H1 (cell line): ENCODE measurements around the gene LNPK. TPM values are rescaled to one million over a fixed set of nuclear protein-coding genes. Genes with fewer than 3 reads are reported as not detected.
"Not testable (repeated sequence)": the region's sequence is repeated elsewhere in the genome, so short reads cannot be mapped to it uniquely, and the experiment has no call there.

Source experiments
- CTCF ChIA-PET: fragments of 300-600 bp; sonication (Branson Sonifier 250); formaldehyde crosslinking; loops from one replicate; lab custom pipeline; 2021; ENCODE audit not compliant: partially characterized antibody; lab: Charles Lee
- POLR2A ChIA-PET: fragments of 300-600 bp; sonication (Branson Sonifier 250); formaldehyde crosslinking; loops from one replicate; lab custom pipeline; 2021; ENCODE audit warnings: inconsistent platforms; ENCODE audit not compliant: partially characterized antibody; lab: Charles Lee
- DNase-seq, 2 experiments: peaks; one replicate each; pipeline versions ENCODE4 v3.0.0 to v3.0.0-alpha.2; 2010 to 2022; ENCODE audit warnings: low spot score in 2 of 2, low read depth in 1 of 2, mixed read lengths in 1 of 2
- FAIRE-seq: peaks from 2 replicates; lab custom pipeline; 2011; peaks lifted over from hg19 to GRCh38; lab: Jason Lieb, UNC
- H2AFZ ChIP-seq: 2 replicates; pipeline ENCODE4 v1.8.1; 2012; ENCODE audit warnings: low read length, inconsistent platforms
- H2AK5ac ChIP-seq: 2 replicates; pipeline ENCODE4 v1.6.1; 2013; ENCODE audit warnings: low read depth, low read length
- H2BK120ac ChIP-seq: replicated peaks from 2 replicates; pipeline ENCODE3; 2013; ENCODE audit warnings: low read depth, low read length, inconsistent platforms
- H2BK12ac ChIP-seq: 2 replicates; pipeline ENCODE4 v1.6.1; 2013; ENCODE audit warnings: low read depth, low read length
- H2BK15ac ChIP-seq: 2 replicates; pipeline ENCODE4 v1.6.1; 2013; ENCODE audit warnings: low read length
- H2BK20ac ChIP-seq: 2 replicates; pipeline ENCODE4 v1.6.1; 2013; ENCODE audit warnings: low read length
- H2BK5ac ChIP-seq: 2 replicates; pipeline ENCODE4 v1.6.1; 2013; ENCODE audit warnings: low read depth, low read length
- H3K14ac ChIP-seq: 2 replicates; pipeline ENCODE4 v1.6.1; 2013; ENCODE audit warnings: inconsistent platforms; ENCODE audit not compliant: insufficient read length
- H3K18ac ChIP-seq: 2 replicates; pipeline ENCODE4 v1.6.1; 2013; ENCODE audit warnings: low read length; ENCODE audit errors: extremely low read depth
- H3K23ac ChIP-seq: 2 replicates; pipeline ENCODE4 v1.6.1; 2013; ENCODE audit warnings: inconsistent platforms; ENCODE audit not compliant: insufficient read length
- H3K23me2 ChIP-seq: 2 replicates; pipeline ENCODE4 v1.6.1; 2013; ENCODE audit warnings: low read depth, low read length
- H3K27ac ChIP-seq: 2 replicates; pipeline ENCODE4 v1.6.1; 2011; ENCODE audit warnings: low read depth, low read length, inconsistent platforms
- H3K27me3 ChIP-seq, 4 experiments: replicated peaks in 1 of 4; 1 replicate in 1 of 4; 2 replicates in 3 of 4; pipeline versions ENCODE4 v1.6.1 to v1.8.1; 2011 to 2013; ENCODE audit warnings: low read length in 3 of 4, mild to moderate bottlenecking in 3 of 4, inconsistent platforms in 2 of 4, mixed read lengths in 2 of 4, moderate library complexity in 1 of 4; ENCODE audit not compliant: control insufficient read depth in 3 of 4, insufficient read depth in 3 of 4; ENCODE audit errors: extremely low read depth in 1 of 4
- H3K36me3 ChIP-seq, 4 experiments: 2 replicates each; pipeline versions ENCODE4 v1.6.1 to v1.8.1; 2011 to 2013; ENCODE audit warnings: mild to moderate bottlenecking in 4 of 4, low read length in 3 of 4, moderate library complexity in 2 of 4, control low read depth in 1 of 4, inconsistent platforms in 1 of 4; ENCODE audit not compliant: insufficient read depth in 4 of 4, control insufficient read depth in 2 of 4
- H3K4ac ChIP-seq: replicated peaks from 2 replicates; pipeline ENCODE3; 2013; ENCODE audit warnings: low read length, low read depth, mixed read lengths, inconsistent platforms; ENCODE audit not compliant: insufficient read length
- H3K4me1 ChIP-seq, 4 experiments: replicated peaks in 1 of 4; 1 replicate in 1 of 4; 2 replicates in 3 of 4; pipeline versions ENCODE4 v1.6.1 to v1.8.1; 2011 to 2013; ENCODE audit warnings: low read length in 3 of 4, inconsistent platforms in 2 of 4, mixed read lengths in 1 of 4; ENCODE audit not compliant: insufficient read depth in 4 of 4, control insufficient read depth in 3 of 4
- H3K4me2 ChIP-seq, 2 experiments: 2 replicates each; pipeline versions ENCODE4 v1.6.1 to v1.8.1; 2011 to 2013; ENCODE audit warnings: low read depth in 2 of 2, low read length in 2 of 2, control low read depth in 1 of 2, inconsistent platforms in 1 of 2, mild to moderate bottlenecking in 1 of 2; ENCODE audit not compliant: insufficient read depth in 1 of 2
- H3K4me3 ChIP-seq, 4 experiments: fragments of 200-600, 300-600 bp in 1 of 4; sonication (generic), shearing (Covaris generic), sonication (Bioruptor Twin) in 1 of 4; 2 replicates each; pipeline versions ENCODE4 v1.5.1 to v1.8.1; 2011 to 2016; ENCODE audit warnings: low read length in 4 of 4, low read depth in 3 of 4, control low read depth in 2 of 4, inconsistent platforms in 2 of 4, mild to moderate bottlenecking in 2 of 4, mixed read lengths in 1 of 4, moderate library complexity in 1 of 4; ENCODE audit not compliant: insufficient read depth in 2 of 4; ENCODE audit errors: extremely low read depth in 1 of 4
- H3K56ac ChIP-seq: replicated peaks from 2 replicates; pipeline ENCODE3; 2013; ENCODE audit warnings: low read depth, mild to moderate bottlenecking, mixed read lengths, low read length, inconsistent platforms; ENCODE audit not compliant: insufficient read length
- H3K79me1 ChIP-seq: 2 replicates; pipeline ENCODE4 v1.6.1; 2013; ENCODE audit warnings: low read depth, low read length, control low read depth
- H3K79me2 ChIP-seq, 2 experiments: 2 replicates each; pipeline versions ENCODE4 v1.6.1 to v1.8.1; 2012 to 2013; ENCODE audit warnings: low read length in 2 of 2, mild to moderate bottlenecking in 2 of 2, inconsistent platforms in 1 of 2; ENCODE audit not compliant: insufficient read depth in 2 of 2, control insufficient read depth in 1 of 2
- H3K9ac ChIP-seq, 4 experiments: replicated peaks in 1 of 4; 1 replicate in 1 of 4; 2 replicates in 3 of 4; pipeline versions ENCODE4 v1.6.1 to v1.8.1; 2011 to 2013; ENCODE audit warnings: low read depth in 3 of 4, low read length in 3 of 4, control low read depth in 2 of 4, mild to moderate bottlenecking in 2 of 4, moderate library complexity in 2 of 4, inconsistent platforms in 1 of 4; ENCODE audit errors: extremely low read depth in 1 of 4
- H3K9me3 ChIP-seq, 2 experiments: 2 replicates each; pipeline versions ENCODE4 v1.6.1 to v1.8.1; 2012 to 2013; ENCODE audit warnings: mild to moderate bottlenecking in 2 of 2, moderate library complexity in 2 of 2, control low read depth in 1 of 2, inconsistent platforms in 1 of 2, low read depth in 1 of 2, low read length in 1 of 2, mixed read lengths in 1 of 2; ENCODE audit not compliant: insufficient read depth in 2 of 2
- H4K20me1 ChIP-seq, 2 experiments: replicated peaks in 1 of 2; 2 replicates each; pipeline versions ENCODE3 to v1.8.1; 2011 to 2013; ENCODE audit warnings: inconsistent platforms in 2 of 2, low read length in 2 of 2, mild to moderate bottlenecking in 1 of 2; ENCODE audit not compliant: insufficient read depth in 2 of 2, control insufficient read depth in 1 of 2
- H4K5ac ChIP-seq: 2 replicates; pipeline ENCODE4 v1.6.1; 2013; ENCODE audit warnings: low read length, low read depth, mixed read lengths, inconsistent platforms; ENCODE audit not compliant: insufficient read length
- H4K8ac ChIP-seq: 2 replicates; pipeline ENCODE4 v1.8.0; 2013; ENCODE audit warnings: mild to moderate bottlenecking, moderate library complexity, low read length, inconsistent platforms; ENCODE audit not compliant: insufficient read depth; ENCODE audit errors: extremely low read depth
- H4K91ac ChIP-seq: replicated peaks from 2 replicates; pipeline ENCODE3; 2013; ENCODE audit warnings: low read length, mixed read lengths, inconsistent platforms; ENCODE audit not compliant: insufficient read length
- WGBS, 2 experiments: shearing (Covaris generic) in 1 of 2; methylation state at CpG; one replicate each; pipeline versions ENCODE4 v1.1.6 to v1.1.7; 2013 to 2015; ENCODE audit warnings: low lambda C conversion rate in 2 of 2, mixed read lengths in 2 of 2, inconsistent platforms in 1 of 2, low coverage in 1 of 2, missing lambda C conversion rate in 1 of 2; ENCODE audit not compliant: insufficient replicate concordance in 2 of 2, insufficient coverage in 1 of 2, insufficient read length in 1 of 2; ENCODE audit errors: extremely low coverage in 1 of 2, missing lambda C conversion rate in 1 of 2; 5-methylcytosine and 5-hydroxymethylcytosine counted together
- polyA plus RNA-seq, 7 experiments: library from polyadenylated mRNA; depleted of rRNA in 3 of 7; stranded (reverse) in 5 of 7; unstranded in 2 of 7; fragments of >200 nt in 5 of 7; fragments of 200-250 nt in 2 of 7; gene quantifications; 1 replicate in 5 of 7; 2 replicates in 1 of 7; 4 replicates in 1 of 7; pipeline versions ENCODE4 v1.2.1 to v1.2.3, GENCODE V29; 2011 to 2013; ENCODE audit warnings: missing spikeins in 2 of 7, mixed read lengths in 2 of 7
- total RNA-seq: library from RNA; stranded (reverse); fragmentation: NEBNext Ultra II Directional; extraction: Animal tissue kit (Norgen Biotek cat#: 25700); gene quantifications from 2 replicates; pipeline ENCODE4 v1.2.1, GENCODE V29; 2021

LNPK gene
- total and polyA plus RNA-seq, 2 of the 8 experiments (the other 6 are each of a cell fraction or from before 2014, with no cell fraction given) = 3.1 to 10.3 TPM

GRCh38 chr2:175987126-175987525 lies 14.9 kb downstream of the LNPK start:
- H2BK12ac ChIP-seq, H3K27ac ChIP-seq, H3K9me3 ChIP-seq, H3K56ac ChIP-seq, H3K14ac ChIP-seq, H3K9ac ChIP-seq, H2AK5ac ChIP-seq, H3K36me3 ChIP-seq, H4K20me1 ChIP-seq, H3K23ac ChIP-seq, H3K4me2 ChIP-seq, H3K4me3 ChIP-seq, H3K79me1 ChIP-seq, H2BK15ac ChIP-seq, H3K27me3 ChIP-seq, H2AFZ ChIP-seq, H2BK5ac ChIP-seq, H3K79me2 ChIP-seq, H3K23me2 ChIP-seq, H2BK120ac ChIP-seq, H2BK20ac ChIP-seq, FAIRE-seq, CTCF ChIA-PET, H4K91ac ChIP-seq, DNase-seq, POLR2A ChIA-PET, H3K4me1 ChIP-seq, H3K18ac ChIP-seq, H4K5ac ChIP-seq, H3K4ac ChIP-seq, H4K8ac ChIP-seq: not testable (repeated sequence)
- 87% methylated on average over 3 of the region's 4 CpGs; no CpG with 5 or more reads in 1 of the 2 experiments for WGBS, 2 experiments
